KMS-11 (cell line): ENCODE results near the gene PRDM16.

ENCODE experiments used
- H2AFZ ChIP-seq: fragments of 200-600 bp; sonication (generic); 2 replicates; pipeline ENCODE4 v1.6.1; 2016; ENCODE audit warnings: antibody characterized with exemption, mixed run types, low read depth
- H3K27ac ChIP-seq: fragments of 200-600 bp; sonication (generic); 2 replicates; pipeline ENCODE4 v1.6.1; 2016; ENCODE audit warnings: mild to moderate bottlenecking, mixed run types
- H3K27me3 ChIP-seq: fragments of 200-600 bp; sonication (generic); 2 replicates; pipeline ENCODE4 v1.6.1; 2017; ENCODE audit warnings: mild to moderate bottlenecking, low read depth, mixed run types, moderate library complexity; ENCODE audit not compliant: insufficient read depth
- H3K36me3 ChIP-seq: fragments of 200-600 bp; sonication (generic); 2 replicates; pipeline ENCODE4 v1.6.1; 2017; ENCODE audit warnings: mild to moderate bottlenecking, mixed run types; ENCODE audit not compliant: insufficient read depth
- H3K4me1 ChIP-seq: fragments of 200-600 bp; sonication (generic); 2 replicates; pipeline ENCODE4 v1.6.1; 2016; ENCODE audit warnings: mild to moderate bottlenecking, low read depth, mixed run types; ENCODE audit not compliant: poor library complexity, severe bottlenecking
- H3K4me2 ChIP-seq: fragments of 200-600 bp; sonication (generic); 2 replicates; pipeline ENCODE4 v1.7.0; 2016; ENCODE audit warnings: mild to moderate bottlenecking, mixed run types
- H3K4me3 ChIP-seq: fragments of 200-600 bp; sonication (generic); IDR thresholded peaks from 2 replicates; pipeline ENCODE4 v1.6.1; 2017; ENCODE audit warnings: low read depth, low read length, mixed read lengths; ENCODE audit not compliant: insufficient read depth
- H3K79me2 ChIP-seq: fragments of 200-600 bp; sonication (generic); 2 replicates; pipeline ENCODE4 v1.6.1; 2016; ENCODE audit warnings: low read depth, mixed run types; ENCODE audit not compliant: insufficient read depth
- H3K9ac ChIP-seq: fragments of 200-600 bp; sonication (generic); 2 replicates; pipeline ENCODE4 v1.6.1; 2016; ENCODE audit warnings: mild to moderate bottlenecking, mixed run types
- H4K20me1 ChIP-seq: fragments of 200-600 bp; sonication (generic); 2 replicates; pipeline ENCODE4 v1.6.1; 2016; ENCODE audit warnings: mild to moderate bottlenecking, mixed run types; ENCODE audit not compliant: insufficient read depth
- TF ChIP-seq, protein P1 (sequence below): fragments of 200-600 bp; sonication (generic); conservative IDR thresholded peaks from 2 replicates; pipeline ENCODE4 v1.6.1; 2017; ENCODE audit warnings: low read depth, mild to moderate bottlenecking, antibody characterized with exemption, low read length, moderate library complexity, mixed read lengths

Gene PRDM16

DNA sequence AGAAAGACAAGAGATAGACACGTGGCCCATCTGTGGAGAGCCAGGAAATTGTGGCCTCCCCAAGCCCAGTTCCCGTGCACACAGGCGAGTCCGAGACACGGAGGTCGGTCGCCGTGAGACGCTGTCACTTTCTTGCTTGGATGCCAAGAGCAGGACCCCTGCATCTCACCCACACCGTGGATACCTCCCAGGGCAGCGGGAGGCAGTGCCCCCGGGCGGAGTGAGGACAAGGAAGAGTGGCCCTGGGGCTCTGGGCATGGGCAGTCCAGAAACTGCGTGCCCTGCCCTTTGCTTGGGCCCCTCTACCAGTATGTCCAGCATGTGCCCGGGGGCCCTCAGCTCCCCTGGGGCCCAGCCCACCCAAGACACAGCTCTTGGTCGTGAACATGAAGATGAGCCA, 360.8 kb downstream of the PRDM16 start:
- no peak overlapping the region for H3K4me3 ChIP-seq
- no peak overlapping the region for H3K27ac ChIP-seq
- TF ChIP-seq, protein P1, sequence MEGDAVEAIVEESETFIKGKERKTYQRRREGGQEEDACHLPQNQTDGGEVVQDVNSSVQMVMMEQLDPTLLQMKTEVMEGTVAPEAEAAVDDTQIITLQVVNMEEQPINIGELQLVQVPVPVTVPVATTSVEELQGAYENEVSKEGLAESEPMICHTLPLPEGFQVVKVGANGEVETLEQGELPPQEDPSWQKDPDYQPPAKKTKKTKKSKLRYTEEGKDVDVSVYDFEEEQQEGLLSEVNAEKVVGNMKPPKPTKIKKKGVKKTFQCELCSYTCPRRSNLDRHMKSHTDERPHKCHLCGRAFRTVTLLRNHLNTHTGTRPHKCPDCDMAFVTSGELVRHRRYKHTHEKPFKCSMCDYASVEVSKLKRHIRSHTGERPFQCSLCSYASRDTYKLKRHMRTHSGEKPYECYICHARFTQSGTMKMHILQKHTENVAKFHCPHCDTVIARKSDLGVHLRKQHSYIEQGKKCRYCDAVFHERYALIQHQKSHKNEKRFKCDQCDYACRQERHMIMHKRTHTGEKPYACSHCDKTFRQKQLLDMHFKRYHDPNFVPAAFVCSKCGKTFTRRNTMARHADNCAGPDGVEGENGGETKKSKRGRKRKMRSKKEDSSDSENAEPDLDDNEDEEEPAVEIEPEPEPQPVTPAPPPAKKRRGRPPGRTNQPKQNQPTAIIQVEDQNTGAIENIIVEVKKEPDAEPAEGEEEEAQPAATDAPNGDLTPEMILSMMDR, result no peak
- H3K9ac ChIP-seq, result no peak overlapping the region
- H4K20me1 ChIP-seq, result no peaks in the 10 kb centered on the region
- no peak overlapping the region for H3K4me2 ChIP-seq
- no peaks in the 10 kb centered on the region for H3K4me1 ChIP-seq
- H3K36me3 ChIP-seq, result no peaks in the 10 kb centered on the region
- no peaks in the 10 kb centered on the region for H3K79me2 ChIP-seq
- peaks cover 95% of the 10 kb centered on the region for H3K27me3 ChIP-seq
- no peak overlapping the region for H2AFZ ChIP-seq

DNA sequence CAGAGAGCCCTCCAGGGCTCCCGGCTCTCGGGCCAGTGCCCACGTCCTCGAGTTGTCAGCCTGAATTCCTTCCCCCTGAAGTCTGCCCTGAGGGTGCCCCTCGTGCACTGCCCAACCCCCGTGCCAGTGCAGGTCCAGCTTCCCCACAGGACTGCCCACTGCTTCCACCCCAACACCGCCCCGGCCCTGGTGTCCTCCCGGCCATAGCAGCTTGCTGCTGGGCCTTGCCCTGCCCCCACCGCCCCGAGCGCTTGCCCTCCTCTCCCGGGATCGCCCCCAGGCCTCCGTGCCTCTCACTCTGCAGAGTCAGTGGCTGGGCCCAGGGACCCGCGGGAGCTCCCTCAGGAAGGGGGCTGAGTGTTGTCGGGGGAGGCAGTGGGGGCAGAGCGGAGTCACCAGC, 361.4 kb downstream of the PRDM16 start:
- H3K27me3 ChIP-seq, result peaks cover 96% of the 10 kb centered on the region
- TF ChIP-seq, protein P1, result no peak
- no peak overlapping the region for H3K4me2 ChIP-seq
- H2AFZ ChIP-seq, result no peak overlapping the region
- H3K27ac ChIP-seq, result no peak overlapping the region
- H3K4me1 ChIP-seq, result no peaks in the 10 kb centered on the region
- no peak overlapping the region for H3K9ac ChIP-seq
- H3K79me2 ChIP-seq, result no peaks in the 10 kb centered on the region
- no peaks in the 10 kb centered on the region for H4K20me1 ChIP-seq
- H3K4me3 ChIP-seq, result no peak overlapping the region
- no peaks in the 10 kb centered on the region for H3K36me3 ChIP-seq

DNA sequence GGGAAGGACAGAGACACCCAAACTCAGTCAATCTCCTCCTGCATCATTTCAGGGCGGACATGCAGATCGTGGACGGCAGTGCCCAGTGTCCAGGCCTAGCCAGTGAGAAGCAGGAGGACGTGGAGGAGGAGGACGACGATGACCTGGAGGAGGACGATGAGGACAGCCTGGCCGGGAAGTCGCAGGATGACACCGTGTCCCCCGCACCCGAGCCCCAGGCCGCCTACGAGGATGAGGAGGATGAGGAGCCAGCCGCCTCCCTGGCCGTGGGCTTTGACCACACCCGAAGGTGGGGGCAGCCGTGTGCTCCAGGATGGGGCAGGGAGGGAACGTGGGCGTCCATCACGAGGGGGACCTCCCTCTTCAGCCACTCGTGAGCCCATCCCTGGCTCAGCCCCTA, 361.8 kb downstream of the PRDM16 start:
- H3K79me2 ChIP-seq, result no peaks in the 10 kb centered on the region
- H2AFZ ChIP-seq, result no peak overlapping the region
- H4K20me1 ChIP-seq, result no peaks in the 10 kb centered on the region
- H3K4me2 ChIP-seq, result no peak overlapping the region
- peaks cover 96% of the 10 kb centered on the region for H3K27me3 ChIP-seq
- no peak overlapping the region for H3K9ac ChIP-seq
- no peaks in the 10 kb centered on the region for H3K4me1 ChIP-seq
- no peaks in the 10 kb centered on the region for H3K36me3 ChIP-seq
- TF ChIP-seq, protein P1, result no peak
- no peak overlapping the region for H3K4me3 ChIP-seq
- no peak overlapping the region for H3K27ac ChIP-seq

DNA sequence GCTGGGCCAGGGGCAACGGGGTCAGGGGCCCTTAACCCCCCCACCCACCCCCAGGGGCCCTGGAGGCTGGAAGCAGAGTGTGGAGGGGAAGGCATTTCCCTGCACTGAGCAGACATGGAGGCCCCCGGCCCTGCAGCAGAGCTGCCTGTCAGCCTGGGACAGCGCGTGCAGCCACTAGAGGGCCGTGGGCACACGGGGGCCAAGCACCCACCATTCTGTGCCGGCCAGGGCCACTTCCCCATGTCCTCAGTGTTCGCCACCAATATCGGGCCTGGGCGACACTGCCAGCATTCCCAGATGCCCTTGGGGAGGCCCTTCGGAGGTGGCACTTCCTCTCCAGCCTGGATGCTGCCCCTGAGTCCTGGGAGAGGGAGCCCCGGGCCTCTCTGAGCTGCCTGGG, 362.3 kb downstream of the PRDM16 start:
- Histone ChIP-seq H3K4me3 (no peak overlapping the region), H3K27ac (no peak overlapping the region), H3K27me3 (peaks cover 96% of the 10 kb centered on the region), H3K4me1 (no peaks in the 10 kb centered on the region), H2AFZ (no peak overlapping the region), H3K4me2 (no peak overlapping the region), H3K79me2 (no peaks in the 10 kb centered on the region), H3K36me3 (no peaks in the 10 kb centered on the region), H4K20me1 (no peaks in the 10 kb centered on the region), H3K9ac (no peak overlapping the region)
- TF ChIP-seq, protein P1, result no peak
